NCI-H82 treated with DMSO at 0.1 percent for 48 hours (cell line): ENCODE results near the gene OSBPL1A.
A peak's percentile ranks its signal among the peaks of the same experiment; 100 is the strongest.

Source experiments
- DNase-seq: peaks from one replicate; lab custom pipeline; 2025; ENCODE audit not compliant: unreplicated experiment; lab: John Stamatoyannopoulos, UW

OSBPL1A gene

GRCh38 chr18:24270358-24270936 lies 127.2 kb downstream of the OSBPL1A start:
- DNase-seq, result no peak

GRCh38 chr18:24268784-24269550 lies 128.7 kb downstream of the OSBPL1A start:
- peak; percentile 81 for DNase-seq

GRCh38 chr18:24267878-24268277 lies 129.7 kb downstream of the OSBPL1A start:
- DNase-seq, result no peak

- no peak for DNase-seq
These were observed 131.5 kb downstream of the OSBPL1A start for GRCh38 chr18:24266131-24266530.

GRCh38 chr18:24265502-24266064 lies 132.0 kb downstream of the OSBPL1A start:
- no peak for DNase-seq

GRCh38 chr18:24263050-24263449 lies 134.6 kb downstream of the OSBPL1A start:
- DNase-seq, result no peak

GRCh38 chr18:24262087-24262486 lies 135.5 kb downstream of the OSBPL1A start:
- no peak for DNase-seq

- no peak for DNase-seq
These were observed 137.6 kb downstream of the OSBPL1A start for GRCh38 chr18:24259869-24260641.

GRCh38 chr18:24254071-24254470 lies 143.6 kb downstream of the OSBPL1A start:
- DNase-seq, result no peak

- DNase-seq, result no peak
These were observed 147.9 kb downstream of the OSBPL1A start for GRCh38 chr18:24249716-24250115.

GRCh38 chr18:24248359-24248758 lies 149.3 kb downstream of the OSBPL1A start:
- DNase-seq, result no peak

GRCh38 chr18:24246143-24246542 lies 151.5 kb downstream of the OSBPL1A start:
- DNase-seq, result no peak

GRCh38 chr18:24244698-24245097 lies 152.9 kb downstream of the OSBPL1A start:
- no peak for DNase-seq

- no peak for DNase-seq
These were observed 153.9 kb downstream of the OSBPL1A start for GRCh38 chr18:24243677-24244076.

GRCh38 chr18:24239341-24239740 lies 158.3 kb downstream of the OSBPL1A start:
- DNase-seq, result no peak

GRCh38 chr18:24238387-24238786 lies 159.2 kb downstream of the OSBPL1A start:
- DNase-seq, result no peak

- DNase-seq, result no peak
These were observed 162.7 kb downstream of the OSBPL1A start for GRCh38 chr18:24234850-24235418.

GRCh38 chr18:24234330-24234729 lies 163.3 kb downstream of the OSBPL1A start:
- no peak for DNase-seq

GRCh38 chr18:24232800-24233199 lies 164.8 kb downstream of the OSBPL1A start:
- DNase-seq, result no peak

- no peak for DNase-seq
These were observed 165.6 kb downstream of the OSBPL1A start for GRCh38 chr18:24231773-24232735.
